22Rv1 (cell line): ENCODE measurements around the gene ASPHD2.

Experiments
- H3K27ac ChIP-seq: fragments of 450-650 bp; 2 replicates; pipeline ENCODE4 v1.5.1; 2017
- ZFX ChIP-seq: fragments of 450-650 bp; IDR thresholded peaks from 2 replicates; pipeline ENCODE4 v1.6.1; 2017; ENCODE audit warnings: antibody characterized with exemption, borderline replicate concordance
- TF ChIP-seq, protein P1 (sequence below): fragments of 450-650 bp; IDR thresholded peaks from 2 replicates; pipeline ENCODE4 v1.5.1; 2017; ENCODE audit warnings: mild to moderate bottlenecking

Gene ASPHD2

DNA sequence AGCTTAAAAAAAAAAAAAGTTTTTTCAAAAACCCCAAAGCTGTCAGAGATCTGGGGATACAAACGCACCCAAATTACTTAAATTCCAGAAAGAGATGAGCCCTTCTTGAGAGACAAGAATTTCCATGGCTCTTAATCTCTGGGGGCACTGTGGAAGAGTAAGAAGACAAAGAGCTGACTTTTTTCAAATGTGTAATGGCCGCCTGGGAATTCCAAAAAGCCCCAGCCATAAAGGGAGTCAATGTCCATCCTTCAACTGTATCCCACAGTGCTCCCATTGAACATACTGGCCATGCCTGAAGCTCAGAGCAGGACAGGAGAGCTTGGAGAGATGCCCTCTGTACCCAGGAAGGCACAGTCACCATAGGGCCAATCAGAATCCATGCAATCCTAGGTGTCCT lies 37.4 kb upstream of the ASPHD2 start:
- no peak overlapping the region for H3K27ac ChIP-seq
- TF ChIP-seq, protein P1, sequence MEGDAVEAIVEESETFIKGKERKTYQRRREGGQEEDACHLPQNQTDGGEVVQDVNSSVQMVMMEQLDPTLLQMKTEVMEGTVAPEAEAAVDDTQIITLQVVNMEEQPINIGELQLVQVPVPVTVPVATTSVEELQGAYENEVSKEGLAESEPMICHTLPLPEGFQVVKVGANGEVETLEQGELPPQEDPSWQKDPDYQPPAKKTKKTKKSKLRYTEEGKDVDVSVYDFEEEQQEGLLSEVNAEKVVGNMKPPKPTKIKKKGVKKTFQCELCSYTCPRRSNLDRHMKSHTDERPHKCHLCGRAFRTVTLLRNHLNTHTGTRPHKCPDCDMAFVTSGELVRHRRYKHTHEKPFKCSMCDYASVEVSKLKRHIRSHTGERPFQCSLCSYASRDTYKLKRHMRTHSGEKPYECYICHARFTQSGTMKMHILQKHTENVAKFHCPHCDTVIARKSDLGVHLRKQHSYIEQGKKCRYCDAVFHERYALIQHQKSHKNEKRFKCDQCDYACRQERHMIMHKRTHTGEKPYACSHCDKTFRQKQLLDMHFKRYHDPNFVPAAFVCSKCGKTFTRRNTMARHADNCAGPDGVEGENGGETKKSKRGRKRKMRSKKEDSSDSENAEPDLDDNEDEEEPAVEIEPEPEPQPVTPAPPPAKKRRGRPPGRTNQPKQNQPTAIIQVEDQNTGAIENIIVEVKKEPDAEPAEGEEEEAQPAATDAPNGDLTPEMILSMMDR = no peak
- no peak for TF ChIP-seq ZFX

DNA sequence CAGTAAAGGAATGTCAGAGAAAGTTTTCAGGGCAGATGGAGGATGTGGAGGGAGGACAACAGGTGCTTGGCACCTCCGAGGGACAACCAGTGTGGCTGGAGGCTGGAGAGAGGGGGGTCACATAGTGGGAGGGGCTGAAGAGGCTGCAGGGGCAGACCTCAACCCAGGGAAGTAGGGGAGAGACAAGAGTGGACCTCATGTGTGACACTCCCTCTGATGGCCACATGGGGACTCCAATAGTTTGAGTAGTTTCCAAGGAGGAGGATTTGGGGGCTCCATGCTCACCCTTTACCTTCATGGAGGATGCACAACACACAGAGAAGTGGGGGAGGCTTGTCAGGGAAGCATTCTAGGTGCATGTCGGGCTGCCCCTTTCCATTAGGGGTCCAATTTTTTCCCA lies 35.1 kb upstream of the ASPHD2 start:
- no peak for TF ChIP-seq ZFX
- TF ChIP-seq, protein P1 = no peak

DNA sequence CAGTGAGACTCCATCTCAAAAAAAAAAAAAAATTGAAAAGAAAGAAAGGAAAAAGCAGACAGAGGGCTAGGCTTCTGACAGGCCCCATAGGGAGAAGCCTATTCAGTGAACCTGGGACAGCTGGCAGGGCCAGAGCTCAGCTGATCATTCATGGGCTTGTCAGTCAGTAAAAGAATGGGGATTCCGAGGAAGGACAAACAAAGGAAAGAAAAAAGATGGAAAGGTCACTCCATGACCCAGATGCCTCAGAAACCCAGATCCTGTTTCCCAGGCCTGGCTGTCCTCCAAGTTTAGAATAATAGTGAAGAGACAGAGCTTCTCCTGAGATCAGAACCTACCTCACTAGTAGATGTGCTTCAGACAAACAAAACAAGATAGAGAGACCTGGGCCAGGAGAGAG lies 34.3 kb upstream of the ASPHD2 start:
- H3K27ac ChIP-seq = no peak overlapping the region
- TF ChIP-seq, protein P1 = no peak
- no peak for TF ChIP-seq ZFX

More for the DNA sequence above, 35.1 kb upstream of the ASPHD2 start:
- no peak overlapping the region for H3K27ac ChIP-seq

DNA sequence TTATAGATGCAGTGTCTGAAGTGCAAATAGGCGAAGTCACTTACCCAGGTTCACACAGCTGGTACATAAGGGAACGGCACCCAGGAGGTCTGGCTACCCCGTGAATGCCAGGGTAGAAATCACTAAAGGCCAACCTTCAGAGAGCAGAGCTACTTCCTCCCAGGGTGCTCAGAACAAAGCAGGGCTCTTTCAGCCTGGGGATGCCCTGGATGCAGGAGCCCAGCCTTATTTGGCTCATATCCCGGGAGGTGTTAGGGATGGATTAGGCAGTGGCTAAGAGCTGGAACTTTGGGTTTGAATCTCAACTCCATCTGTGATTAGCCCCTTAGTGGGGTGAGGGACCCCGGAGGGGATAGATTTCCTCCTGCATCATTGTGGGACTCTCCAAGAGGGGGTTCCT lies 33.1 kb upstream of the ASPHD2 start:
- H3K27ac ChIP-seq = no peak overlapping the region
- TF ChIP-seq, protein P1 = no peak
- no peak for TF ChIP-seq ZFX

DNA sequence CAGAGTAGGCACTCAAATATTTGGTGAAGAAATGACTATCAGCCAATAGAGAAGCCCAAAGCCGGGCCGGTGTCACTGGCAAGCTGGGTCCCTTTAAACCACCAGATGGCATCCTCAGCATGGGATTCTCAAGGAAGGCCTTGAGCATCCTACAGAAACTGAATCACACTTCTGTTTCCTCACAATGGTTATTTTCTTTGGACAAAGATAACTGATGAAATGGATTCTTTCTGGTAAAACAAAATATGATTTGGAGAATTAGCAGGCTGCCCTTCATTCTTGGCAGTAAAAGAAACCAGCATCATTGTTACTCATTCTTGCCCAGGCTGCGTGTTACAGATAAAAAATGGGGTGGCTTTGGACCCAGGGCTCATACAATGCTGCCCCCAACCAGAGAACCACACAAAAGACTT lies 30.3 kb upstream of the ASPHD2 start:
- TF ChIP-seq, protein P1 = peak; percentile 47
- no peak for TF ChIP-seq ZFX
- no peak overlapping the region for H3K27ac ChIP-seq

DNA sequence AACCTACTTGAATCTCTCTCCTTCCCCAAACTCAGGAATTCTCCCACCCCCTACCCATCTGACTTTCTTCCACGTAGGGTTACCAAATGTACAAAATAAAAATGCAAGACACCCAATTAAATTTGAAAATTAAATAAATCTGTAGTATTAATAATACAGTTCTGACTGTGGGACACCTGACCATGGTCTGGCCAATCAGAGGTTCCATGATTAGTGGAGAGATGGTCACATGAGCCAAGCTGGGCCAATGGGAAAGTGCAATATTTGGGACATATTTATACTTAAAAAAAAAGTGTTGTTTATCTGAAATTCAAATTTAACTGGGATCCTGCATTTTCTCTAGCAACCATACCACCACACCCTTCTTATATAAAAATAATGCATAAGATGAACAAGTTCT lies 29.8 kb upstream of the ASPHD2 start:
- TF ChIP-seq ZFX = no peak
- TF ChIP-seq, protein P1 = no peak

DNA sequence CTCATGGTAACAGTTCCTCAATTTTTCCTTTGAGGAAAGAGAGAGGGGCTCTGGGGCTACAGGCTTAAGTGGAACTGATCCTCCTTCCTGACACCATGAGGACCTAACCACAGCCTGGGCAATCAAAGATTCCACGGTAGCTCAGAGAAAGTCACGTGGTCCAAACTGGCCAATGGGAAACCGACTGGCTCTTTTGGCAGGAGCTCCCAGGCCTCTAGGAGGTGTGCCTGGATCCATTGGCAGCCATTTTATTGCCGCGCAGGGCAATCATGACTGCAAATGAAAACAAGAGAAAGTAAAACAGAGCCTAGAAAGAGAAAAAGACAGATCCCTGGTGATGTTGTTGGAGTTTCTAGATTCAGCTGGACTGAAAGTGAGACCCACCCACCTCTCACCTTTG lies 27.3 kb upstream of the ASPHD2 start:
- no peak for TF ChIP-seq ZFX
- TF ChIP-seq, protein P1 = no peak
- H3K27ac ChIP-seq = no peak overlapping the region

More for the DNA sequence above, 29.8 kb upstream of the ASPHD2 start:
- H3K27ac ChIP-seq = no peak overlapping the region
